A549 (cell line): ENCODE results near the gene SLC11A2. TPM values are rescaled to one million over a fixed set of nuclear protein-coding genes. Genes with fewer than 3 reads are reported as not detected.

Source experiments
- ATAC-seq, 2 experiments: fragments of 200-7000 bp in 1 of 2; fragments of >200 bp in 1 of 2; cut with Nextera tagmentation in 1 of 2; cut with Tn5 transposase in 1 of 2; 3 replicates each; pipeline versions ENCODE4 v1.8.0 to v1.9.1; 2018 to 2020; ENCODE audit warnings: mild to moderate bottlenecking in 1 of 2, moderate library complexity in 1 of 2
- CTCF ChIA-PET: fragments of 300-600 bp; sonication (Branson Sonifier 250); formaldehyde crosslinking; extraction: SDS; loops from one replicate; lab custom pipeline; 2021; ENCODE audit warnings: antibody characterized with exemption, inconsistent platforms; lab: Yijun Ruan, JAX
- POLR2A ChIA-PET: fragments of 350-600 bp; formaldehyde crosslinking; extraction: SDS; loops from one replicate; lab custom pipeline; 2021; ENCODE audit warnings: antibody characterized with exemption, inconsistent platforms; lab: Yijun Ruan, JAX
- DNase-seq, 2 experiments: peaks; one replicate each; pipeline versions ENCODE4 v3.0.0 to v3.0.0-alpha.2; 2011 to 2016; ENCODE audit warnings: low read depth in 1 of 2, low spot score in 1 of 2
- FAIRE-seq: peaks from 2 replicates; lab custom pipeline; 2011; peaks lifted over from hg19 to GRCh38; lab: Jason Lieb, UNC
- H3K27ac ChIP-seq, 2 experiments: fragments of >200 bp; sonication (Bioruptor Twin); formaldehyde crosslinking; 3 replicates each; pipeline ENCODE4 v1.5.1; 2016 to 2017
- H3K4me1 ChIP-seq: fragments of >200 bp; sonication (Bioruptor Twin); formaldehyde crosslinking; 3 replicates; pipeline ENCODE4 v1.6.1; 2016
- H3K4me2 ChIP-seq: fragments of >200 bp; sonication (Bioruptor Twin); formaldehyde crosslinking; 3 replicates; pipeline ENCODE4 v1.6.1; 2016
- H3K4me3 ChIP-seq: fragments of >200 bp; sonication (Bioruptor Twin); formaldehyde crosslinking; 3 replicates; pipeline ENCODE4 v1.5.1; 2016
- H3K9me3 ChIP-seq: fragments of >200 bp; sonication (Bioruptor Twin); formaldehyde crosslinking; 3 replicates; pipeline ENCODE4 v1.6.1; 2016
- ATOH8 ChIP-seq: fragments of 250-450 bp; sonication (Bioruptor Pico); IDR thresholded peaks from 2 replicates; pipeline ENCODE4 v1.5.0; 2020; ENCODE audit warnings: low read depth, mild to moderate bottlenecking, moderate library complexity
- BCL3 ChIP-seq: fragments of >200 bp; sonication (Bioruptor Twin); formaldehyde crosslinking; IDR thresholded peaks from 3 replicates; pipeline ENCODE4 v1.6.1; 2016
- CBX8 ChIP-seq: fragments of 200-600 bp; sonication (generic); IDR thresholded peaks from 2 replicates; pipeline ENCODE4 v1.6.1; 2016
- CHD4 ChIP-seq: fragments of 200-600 bp; sonication (generic); IDR thresholded peaks from 2 replicates; pipeline ENCODE4 v1.6.1; 2016; ENCODE audit warnings: antibody characterized with exemption, mild to moderate bottlenecking, borderline replicate concordance
- EHF ChIP-seq: fragments of 250-450 bp; sonication (Bioruptor Pico); IDR thresholded peaks from 2 replicates; pipeline ENCODE4 v1.5.0; 2020; ENCODE audit warnings: mild to moderate bottlenecking
- ESRRA ChIP-seq: fragments of 150-350 bp; IDR thresholded peaks from 2 replicates; pipeline ENCODE4 v1.6.1; 2014; ENCODE audit warnings: mild to moderate bottlenecking, low read length, borderline replicate concordance
- FOXS1 ChIP-seq: fragments of 250-450 bp; sonication (Bioruptor Pico); IDR thresholded peaks from 2 replicates; pipeline ENCODE4 v1.5.0; 2020; ENCODE audit warnings: mild to moderate bottlenecking, moderate library complexity
- HEYL ChIP-seq: fragments of 250-450 bp; sonication (Bioruptor Pico); IDR thresholded peaks from 2 replicates; pipeline ENCODE4 v1.8.0; 2021; ENCODE audit warnings: mild to moderate bottlenecking, moderate library complexity
- HMGXB4 ChIP-seq: fragments of 250-450 bp; sonication (Bioruptor Pico); IDR thresholded peaks from 2 replicates; pipeline ENCODE4 v1.5.0; 2021; ENCODE audit warnings: mild to moderate bottlenecking, moderate library complexity, borderline replicate concordance
- HOXB5 ChIP-seq: fragments of 250-450 bp; sonication (Bioruptor Pico); IDR thresholded peaks from 2 replicates; pipeline ENCODE4 v1.5.0; 2020; ENCODE audit warnings: mild to moderate bottlenecking, moderate library complexity
- JUNB ChIP-seq: fragments of >200 bp; sonication (Bioruptor Twin); formaldehyde crosslinking; IDR thresholded peaks from 2 replicates; pipeline ENCODE4 v1.6.1; 2016
- MYC ChIP-seq: IDR thresholded peaks from 2 replicates; pipeline ENCODE4 v1.6.1; 2012; ENCODE audit warnings: mild to moderate bottlenecking, inconsistent platforms, low read length, improper control_type of control experiment, borderline replicate concordance
- NFE2L2 ChIP-seq: fragments of 150-350 bp; conservative IDR thresholded peaks from 2 replicates; pipeline ENCODE4 v1.6.1; 2014; ENCODE audit warnings: low read length
- PBX3 ChIP-seq: IDR thresholded peaks from 2 replicates; pipeline ENCODE4 v1.6.1; 2012
- PHF8 ChIP-seq: fragments of 200-600 bp; sonication (generic); IDR thresholded peaks from 2 replicates; pipeline ENCODE4 v1.6.1; 2016; ENCODE audit warnings: low read depth, mild to moderate bottlenecking, antibody characterized with exemption, moderate library complexity, borderline replicate concordance
- POLR2A ChIP-seq: IDR thresholded peaks from 2 replicates; pipeline ENCODE4 v1.6.1; 2012; ENCODE audit warnings: mild to moderate bottlenecking, low read length
- RARB ChIP-seq: fragments of 250-450 bp; sonication (Bioruptor Pico); IDR thresholded peaks from 2 replicates; pipeline ENCODE4 v1.8.0; 2021; ENCODE audit warnings: mild to moderate bottlenecking, moderate library complexity
- REST ChIP-seq: fragments of 200-600 bp; sonication (generic); IDR thresholded peaks from 2 replicates; pipeline ENCODE4 v1.6.1; 2016; ENCODE audit warnings: antibody characterized with exemption, mild to moderate bottlenecking, moderate library complexity
- SMC3 ChIP-seq: fragments of >200 bp; sonication (Bioruptor Twin); formaldehyde crosslinking; IDR thresholded peaks from 3 replicates; pipeline ENCODE4 v1.6.1; 2018; ENCODE audit warnings: inconsistent platforms
- TFCP2L1 ChIP-seq: fragments of 250-450 bp; sonication (Bioruptor Pico); IDR thresholded peaks from 2 replicates; pipeline ENCODE4 v1.5.0; 2021; ENCODE audit warnings: mild to moderate bottlenecking
- TP53 ChIP-seq: fragments of 250-450 bp; sonication (Bioruptor Pico); IDR thresholded peaks from 2 replicates; pipeline ENCODE4 v1.5.0; 2021; ENCODE audit warnings: mild to moderate bottlenecking, moderate library complexity
- ZC3H11A ChIP-seq: fragments of 450-650 bp; IDR thresholded peaks from 2 replicates; pipeline ENCODE4 v1.6.1; 2014; ENCODE audit warnings: antibody characterized with exemption, mild to moderate bottlenecking
- WGBS: methylation state at CpG from one replicate; pipeline ENCODE4 v1.1.6; 2017; ENCODE audit errors: missing lambda C conversion rate; 5-methylcytosine and 5-hydroxymethylcytosine counted together
- polyA plus RNA-seq, 4 experiments: library from polyadenylated mRNA; depleted of rRNA in 3 of 4; stranded (reverse); fragments of >200 nt; fragmentation: RNase III in 1 of 4; extraction: RNeasy Plus Mini Kit Qiagen cat#74134 plus additional on column Dnase treatment in 1 of 4; gene quantifications; 2 replicates in 3 of 4; 3 replicates in 1 of 4; pipeline ENCODE4 v1.2.3, GENCODE V29; 2011 to 2017

Gene SLC11A2
- polyA plus RNA-seq, 2 of the 4 experiments (the other 2 are of a cell fraction): 30.8 to 80.7 TPM

GRCh38 chr12:51005671-51006070 is 20.5 kb downstream of the SLC11A2 start:
- H3K9me3 ChIP-seq: no peaks in the 10 kb centered on the region
- no peak overlapping the region for H3K27ac ChIP-seq
- DNase-seq: no peak
- TF ChIP-seq HMGXB4 (CRISPR knock-in tag) (no peak), ESRRA (no peak), HEYL (no peak), FOXS1 (CRISPR knock-in tag) (no peak)
- 93% methylated on average over 3 of the region's 3 CpGs for WGBS
- H3K4me2 ChIP-seq: no peak overlapping the region
- CTCF ChIA-PET: no interaction called here
- peaks cover under 1% of the 10 kb centered on the region; the same call in 2 of the 3 replicates for H3K4me1 ChIP-seq
- POLR2A ChIA-PET: no interaction called here
- FAIRE-seq: no peak
- H3K4me3 ChIP-seq: no peak overlapping the region
- ATAC-seq: no peak

- Histone ChIP-seq H3K4me2 (no peak overlapping the region), H3K4me1 (peaks cover 7% of the 10 kb centered on the region; the same call in 2 of the 3 replicates), H3K4me3 (no peak overlapping the region), H3K27ac (no peak overlapping the region), H3K9me3 (no peaks in the 10 kb centered on the region)
- FAIRE-seq (no peak), ATAC-seq (no peak), DNase-seq (no peak)
- WGBS: 91% methylated on average over 3 of the region's 3 CpGs
- ChIA-PET CTCF (no interaction called here), POLR2A (no interaction called here)
- TF ChIP-seq POLR2A: no peak
- TF ChIP-seq PBX3: no peak
- no peak for TF ChIP-seq PHF8
- TF ChIP-seq SMC3: no peak
- TF ChIP-seq TFCP2L1 (CRISPR knock-in tag): no peak
- no peak for TF ChIP-seq HOXB5 (CRISPR knock-in tag)
- TF ChIP-seq TP53 (CRISPR knock-in tag): no peak
- no peak for TF ChIP-seq CHD4
Measured at GRCh38 chr12:51005030-51005429, 21.2 kb downstream of the SLC11A2 start.

GRCh38 chr12:51004504-51004903 is 21.7 kb downstream of the SLC11A2 start:
- FAIRE-seq (no peak), DNase-seq (no peak), ATAC-seq (peak in 1 of 2 experiments; percentile 39; a peak in 2 of 6 replicates)
- peaks cover 8% of the 10 kb centered on the region; the same call in 2 of the 3 replicates for H3K4me1 ChIP-seq
- no peak overlapping the region for H3K4me3 ChIP-seq
- WGBS: 58% methylated on average over 6 of the region's 6 CpGs
- TF ChIP-seq RARB (no peak), REST (no peak), POLR2A (no peak), ATOH8 (no peak), CBX8 (no peak), MYC (no peak), NFE2L2 (no peak), JUNB (no peak), ZC3H11A (no peak), BCL3 (no peak), EHF (CRISPR knock-in tag) (no peak)
- POLR2A ChIA-PET: no interaction called here
- H3K4me2 ChIP-seq: no peak overlapping the region
- H3K27ac ChIP-seq: no peak overlapping the region
- H3K9me3 ChIP-seq: no peaks in the 10 kb centered on the region
- CTCF ChIA-PET: interaction anchor here (0.6 kb wide), 1 partner anchor 12 kb away, joined by 4 read pairs; no protein-coding TSS in a partner anchor
